GM19025 (cell line): ENCODE results near the gene RNF212B.
A peak's percentile ranks its signal among the peaks of the same experiment; 100 is the strongest.
"Not testable (repeated sequence)": the region's sequence is repeated elsewhere in the genome, so short reads cannot be mapped to it uniquely, and the experiment has no call there.

Source experiments
- ATAC-seq: cut with Tn5 transposase; IDR thresholded peaks from one replicate; pipeline ENCODE4 v1.9.1; 2021; ENCODE audit warnings: mild to moderate bottlenecking, low read depth, moderate library complexity; ENCODE audit not compliant: unreplicated experiment

The RNF212B gene

DNA sequence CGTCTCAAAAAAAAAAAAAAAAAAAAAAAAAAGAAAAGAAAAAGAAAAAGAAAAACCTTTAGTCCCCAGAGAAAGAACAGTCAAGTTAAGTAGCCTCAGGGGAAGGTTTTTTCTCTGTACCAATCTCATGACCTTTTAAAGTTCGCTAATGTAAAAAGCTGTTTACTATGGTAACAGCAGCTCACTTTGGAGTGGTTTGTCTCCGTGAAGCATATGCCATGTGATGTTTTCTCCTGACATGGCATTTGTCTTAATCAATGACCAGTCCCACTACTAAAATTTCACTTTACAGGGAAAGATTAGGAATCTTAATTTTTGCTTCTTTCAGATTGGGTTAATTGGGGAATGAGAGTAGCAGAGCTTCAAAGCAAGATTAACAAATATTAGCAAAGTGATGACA, 4.3 kb downstream of the RNF212B start:
- ATAC-seq = no peak

DNA sequence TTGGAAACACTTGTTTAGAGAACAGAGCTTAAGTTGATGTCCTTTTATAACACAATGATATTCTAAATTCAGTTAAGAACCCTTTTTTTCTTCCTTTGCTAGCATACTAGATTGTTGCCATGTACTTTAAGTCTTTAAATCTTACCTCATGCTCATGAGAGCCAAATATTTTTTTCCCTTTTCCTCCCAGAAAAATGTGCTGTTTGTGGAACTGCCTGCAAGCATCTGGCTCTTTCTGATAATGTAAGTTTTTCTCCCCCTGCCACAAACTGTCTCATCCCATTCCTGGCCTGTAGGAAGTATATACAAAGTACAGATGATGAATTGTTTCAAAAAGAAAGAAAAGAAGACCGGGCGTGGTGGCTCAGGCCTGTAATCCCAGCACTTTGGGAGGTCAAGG, 5.3 kb downstream of the RNF212B start:
- ATAC-seq = no peak

DNA sequence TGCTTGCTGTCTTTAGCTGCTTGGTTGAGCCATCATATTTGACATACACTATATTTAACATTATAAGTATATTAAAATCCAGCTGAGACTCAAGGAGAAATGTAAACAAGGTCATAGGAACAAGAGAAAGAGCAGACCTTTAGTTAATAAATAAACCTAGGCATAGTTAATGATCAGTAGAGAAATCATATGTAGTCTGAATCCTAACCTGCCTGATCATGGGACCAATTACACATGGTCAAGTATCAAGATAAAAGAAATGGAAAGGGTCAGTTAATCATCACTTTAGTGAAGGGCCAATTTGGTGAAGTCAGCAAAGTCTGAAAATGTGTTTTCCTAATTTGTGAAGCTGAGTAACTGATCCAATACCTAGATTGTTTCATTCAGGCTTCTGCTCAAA, 7.5 kb downstream of the RNF212B start:
- ATAC-seq = no peak

DNA sequence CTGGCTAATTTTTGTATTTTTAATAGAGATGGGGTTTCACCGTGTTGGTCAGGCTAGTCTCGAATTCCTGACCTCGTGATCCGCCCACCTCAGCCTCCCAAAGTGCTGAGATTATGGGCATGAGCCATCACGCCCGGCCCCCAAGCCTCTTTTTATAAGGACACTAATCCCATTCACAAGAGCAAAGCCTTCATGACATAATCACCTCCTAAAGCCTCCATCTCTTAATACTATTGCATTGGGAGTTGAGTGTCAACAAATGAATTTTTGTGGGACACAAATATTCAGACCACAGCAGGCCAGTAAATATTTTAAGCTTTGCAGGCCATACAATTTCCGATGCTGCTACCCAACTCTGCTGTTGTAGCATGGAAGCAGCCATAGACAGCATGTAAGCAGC, 10.9 kb downstream of the RNF212B start:
- ATAC-seq = no peak

DNA sequence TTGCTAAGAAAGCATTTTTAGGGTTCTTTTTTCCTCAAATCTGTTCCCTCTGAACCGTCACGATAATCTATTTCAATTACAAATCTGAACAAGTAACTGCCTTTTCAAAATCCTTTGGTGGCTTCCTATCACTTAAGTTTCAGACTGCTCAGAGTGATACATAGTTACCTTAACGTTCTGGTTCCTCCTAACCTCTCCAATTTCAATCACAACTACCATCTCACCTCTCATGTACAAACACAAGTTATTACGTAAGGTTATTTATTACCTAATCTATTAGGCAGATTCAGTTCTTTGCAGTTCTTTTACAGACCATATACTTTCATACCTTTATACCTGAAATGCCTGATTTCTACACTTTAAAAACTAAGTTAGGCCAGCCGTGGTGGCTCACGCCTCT, 12.1 kb downstream of the RNF212B start:
- ATAC-seq = no peak

DNA sequence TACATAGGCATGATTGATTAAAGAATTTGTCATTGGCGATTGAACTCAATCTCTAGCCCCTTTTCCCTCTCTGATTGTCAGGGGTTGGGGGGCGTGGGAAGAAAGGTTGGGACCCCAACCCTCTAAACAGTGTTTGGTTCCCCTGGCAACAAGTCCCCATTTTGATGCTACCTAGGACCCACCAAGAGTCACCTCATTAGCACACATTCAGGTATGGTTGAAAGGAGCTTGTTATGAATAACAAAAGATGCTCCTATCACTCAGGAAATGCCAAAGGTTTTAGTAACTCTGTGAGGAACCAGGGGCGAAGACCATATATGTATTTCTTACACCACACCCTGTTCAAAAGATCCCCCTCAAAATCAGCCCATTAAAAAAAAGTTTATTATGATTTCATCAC, 14.3 kb downstream of the RNF212B start:
- no peak for ATAC-seq

DNA sequence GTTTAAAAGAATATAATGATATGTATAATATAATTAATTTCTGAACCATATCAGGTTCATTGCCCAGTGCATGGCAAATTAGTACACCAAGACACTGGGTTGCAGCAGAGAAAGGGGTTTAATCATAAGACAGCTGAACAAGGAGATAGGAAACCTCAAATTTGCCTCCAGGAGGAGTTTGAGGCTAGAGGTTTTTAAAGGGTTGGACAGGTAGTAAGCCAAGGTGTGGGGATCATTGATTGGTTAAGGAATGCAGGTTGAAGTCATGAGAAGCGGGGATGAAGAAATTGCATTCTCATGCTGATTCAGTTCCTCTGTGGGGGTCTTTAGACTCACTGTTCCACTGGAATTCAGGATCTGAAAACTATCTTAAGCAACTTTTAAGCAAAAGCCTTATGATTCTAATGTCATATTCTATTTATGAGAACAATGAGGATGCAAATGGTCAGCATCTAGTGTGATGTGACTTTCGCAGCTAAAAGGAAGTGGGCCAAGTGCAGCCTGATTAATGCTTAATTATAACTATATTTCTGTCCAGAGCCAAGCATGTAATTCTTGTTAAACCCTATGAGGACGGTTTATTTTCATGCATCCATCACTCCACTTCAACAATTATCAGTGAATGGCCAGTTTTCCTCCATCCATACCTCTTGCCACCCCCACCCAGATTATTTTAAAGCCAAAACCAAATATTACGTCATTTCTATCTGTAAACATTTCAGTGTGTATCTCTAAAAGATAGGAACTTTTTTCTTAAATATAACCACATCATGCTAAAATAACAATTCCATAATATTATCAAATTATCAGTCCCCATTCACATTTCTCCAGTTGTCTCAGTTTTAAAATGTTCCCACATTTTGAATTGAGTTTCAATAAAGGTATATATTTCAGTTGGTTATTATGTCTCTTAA, 14.9 kb downstream of the RNF212B start:
- no peak for ATAC-seq

DNA sequence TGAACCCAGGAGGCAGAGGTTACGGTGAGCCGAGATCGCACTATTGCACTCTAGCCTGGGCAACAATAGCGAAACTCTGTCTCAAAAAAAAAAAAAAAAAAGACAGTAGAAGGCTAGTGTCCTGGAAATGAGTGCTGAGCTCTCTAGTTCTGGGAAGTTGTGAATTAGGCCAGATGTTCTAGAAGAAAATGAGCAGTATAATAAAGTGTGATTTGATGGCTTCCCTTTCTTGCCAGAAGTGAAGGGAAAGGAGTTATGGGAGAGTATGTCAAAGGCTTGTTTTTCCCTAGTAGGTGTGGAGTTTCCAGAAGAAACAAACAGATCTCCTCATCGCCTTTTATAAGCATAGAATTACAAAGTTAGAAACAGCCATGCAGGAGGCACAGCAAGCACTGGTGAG, 20.5 kb downstream of the RNF212B start:
- ATAC-seq = no peak

DNA sequence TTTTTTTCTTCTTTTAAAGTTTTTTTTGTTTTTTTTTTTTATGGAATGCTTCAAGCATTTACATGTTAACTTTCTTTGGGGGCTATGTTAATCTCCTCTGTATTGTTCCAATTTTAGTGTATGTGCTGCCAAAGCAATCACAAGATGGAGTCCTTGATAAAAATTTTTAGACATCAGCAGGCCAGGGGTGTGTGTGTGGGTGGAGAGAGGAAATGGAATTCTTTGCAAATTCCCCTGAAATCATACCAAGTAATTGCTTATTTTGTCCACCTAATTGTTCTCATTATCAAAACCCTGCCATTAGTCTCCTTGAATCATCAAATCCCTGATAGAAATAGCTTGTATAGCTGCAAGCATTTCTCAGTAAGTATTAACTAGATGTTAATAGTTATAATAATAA, 21.7 kb downstream of the RNF212B start:
- ATAC-seq = no peak

DNA sequence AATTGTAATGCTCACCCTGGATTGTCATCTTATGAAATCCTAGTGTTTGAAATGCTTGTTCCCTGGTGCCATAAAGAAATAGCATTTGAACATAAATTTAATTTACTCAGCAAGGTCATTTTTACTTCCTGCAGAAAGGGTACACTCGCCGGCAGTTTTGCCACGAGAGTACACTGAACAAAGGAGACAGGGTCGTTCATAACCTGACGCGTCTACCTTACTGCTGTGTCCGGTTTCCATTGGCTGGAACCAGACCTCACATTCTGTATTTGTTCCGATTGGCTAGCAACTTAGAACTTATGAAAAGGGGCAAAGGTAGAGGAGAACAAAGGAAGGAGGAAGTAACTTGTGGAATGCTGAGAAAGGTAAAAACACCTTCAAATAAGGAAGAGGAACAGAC, 23.1 kb downstream of the RNF212B start:
- not testable (repeated sequence) for ATAC-seq

DNA sequence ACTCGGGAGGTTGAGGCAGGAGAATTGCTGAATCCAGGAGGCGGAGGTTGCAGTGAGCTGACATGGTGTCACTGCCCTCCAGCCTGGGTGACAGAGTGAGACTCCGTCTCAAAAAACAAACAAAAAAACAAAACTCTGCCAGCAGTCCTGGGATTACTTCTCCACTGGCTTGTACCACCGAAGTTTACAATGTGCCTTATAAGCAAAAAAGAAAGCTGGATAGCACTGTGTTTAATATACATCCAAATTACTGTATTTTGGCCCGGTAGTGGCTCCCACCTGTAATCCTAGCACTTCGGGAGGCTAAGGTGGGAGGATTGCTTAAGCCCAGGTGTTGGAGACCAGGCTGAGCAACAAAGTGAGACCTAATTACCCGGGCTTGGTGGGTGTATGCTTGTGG, 31.5 kb downstream of the RNF212B start:
- ATAC-seq = no peak

DNA sequence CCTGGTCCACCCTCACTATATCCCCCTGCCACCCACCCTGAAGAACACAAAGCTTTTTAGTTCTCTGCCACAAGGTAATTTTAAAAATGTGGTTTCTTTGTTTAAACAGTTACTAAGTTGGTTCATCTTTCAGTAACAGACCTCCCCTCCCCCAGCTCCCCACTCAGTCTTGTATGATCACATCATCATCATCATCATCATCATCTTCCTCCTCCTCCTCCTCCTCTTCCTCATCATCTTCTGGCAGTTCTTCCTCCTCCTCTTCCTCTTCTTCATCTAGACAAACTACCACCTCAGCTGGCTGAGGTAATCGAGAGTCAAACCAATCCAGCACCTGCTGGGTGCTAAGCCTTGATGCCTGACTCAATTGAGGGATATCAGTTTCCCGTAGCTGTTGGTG, 37.7 kb downstream of the RNF212B start:
- no peak for ATAC-seq

DNA sequence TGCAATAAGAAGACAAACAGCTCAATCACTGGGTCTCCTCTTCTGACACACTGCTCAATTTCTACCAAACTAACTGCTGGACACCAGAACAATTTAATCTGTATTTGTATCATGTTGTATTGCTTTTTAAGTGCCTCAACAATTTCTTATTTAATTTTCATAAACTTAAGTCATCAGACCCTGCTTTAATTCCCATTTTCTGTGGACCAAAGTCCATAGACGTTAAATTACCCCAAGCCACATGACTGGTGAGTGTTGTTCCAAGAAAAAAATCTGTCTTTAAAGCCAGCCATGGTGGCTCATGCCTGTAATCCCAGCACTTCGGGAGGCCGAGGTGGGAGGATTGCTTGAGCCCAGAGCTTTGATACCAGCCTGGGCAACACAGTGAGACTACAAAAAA, 39.5 kb downstream of the RNF212B start:
- no peak for ATAC-seq

DNA sequence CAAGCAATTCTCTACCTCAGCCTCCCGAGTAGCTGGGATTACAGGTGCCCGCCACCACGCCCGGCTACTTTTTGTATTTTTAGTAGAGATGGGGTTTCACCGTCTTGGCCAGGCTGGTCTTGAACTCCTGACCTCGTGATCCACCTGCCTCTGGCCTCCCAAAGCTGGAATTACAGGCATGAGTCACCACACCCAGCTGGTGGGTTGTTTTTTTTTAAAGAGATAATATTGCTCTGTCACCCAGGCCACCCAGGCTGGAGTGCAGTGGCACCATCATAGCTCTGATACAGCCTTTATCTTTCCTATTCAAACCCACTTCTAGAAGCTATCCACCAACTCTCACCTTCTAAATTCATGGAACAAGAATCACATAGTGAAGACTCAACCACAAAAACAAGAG, 40.2 kb downstream of the RNF212B start:
- ATAC-seq = not testable (repeated sequence)

DNA sequence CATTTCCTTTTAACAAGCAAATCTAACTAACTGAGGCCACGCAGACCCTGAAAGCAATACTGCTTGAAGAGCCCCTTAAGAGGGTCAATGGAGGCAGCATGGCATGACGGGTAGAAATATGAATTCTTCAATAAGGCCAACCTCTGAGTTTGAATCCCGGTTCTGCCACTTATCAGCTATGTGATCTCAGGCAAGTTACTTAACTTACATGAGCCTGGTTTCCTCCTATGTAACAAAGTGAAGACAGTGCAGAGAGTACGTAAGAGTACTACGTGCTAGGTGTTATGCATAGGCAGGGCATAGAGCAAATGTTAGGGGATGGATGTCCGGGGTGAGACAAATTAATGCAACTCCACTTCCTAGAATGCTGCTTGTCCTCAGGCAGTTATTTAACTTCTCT, 43.5 kb downstream of the RNF212B start:
- no peak for ATAC-seq

DNA sequence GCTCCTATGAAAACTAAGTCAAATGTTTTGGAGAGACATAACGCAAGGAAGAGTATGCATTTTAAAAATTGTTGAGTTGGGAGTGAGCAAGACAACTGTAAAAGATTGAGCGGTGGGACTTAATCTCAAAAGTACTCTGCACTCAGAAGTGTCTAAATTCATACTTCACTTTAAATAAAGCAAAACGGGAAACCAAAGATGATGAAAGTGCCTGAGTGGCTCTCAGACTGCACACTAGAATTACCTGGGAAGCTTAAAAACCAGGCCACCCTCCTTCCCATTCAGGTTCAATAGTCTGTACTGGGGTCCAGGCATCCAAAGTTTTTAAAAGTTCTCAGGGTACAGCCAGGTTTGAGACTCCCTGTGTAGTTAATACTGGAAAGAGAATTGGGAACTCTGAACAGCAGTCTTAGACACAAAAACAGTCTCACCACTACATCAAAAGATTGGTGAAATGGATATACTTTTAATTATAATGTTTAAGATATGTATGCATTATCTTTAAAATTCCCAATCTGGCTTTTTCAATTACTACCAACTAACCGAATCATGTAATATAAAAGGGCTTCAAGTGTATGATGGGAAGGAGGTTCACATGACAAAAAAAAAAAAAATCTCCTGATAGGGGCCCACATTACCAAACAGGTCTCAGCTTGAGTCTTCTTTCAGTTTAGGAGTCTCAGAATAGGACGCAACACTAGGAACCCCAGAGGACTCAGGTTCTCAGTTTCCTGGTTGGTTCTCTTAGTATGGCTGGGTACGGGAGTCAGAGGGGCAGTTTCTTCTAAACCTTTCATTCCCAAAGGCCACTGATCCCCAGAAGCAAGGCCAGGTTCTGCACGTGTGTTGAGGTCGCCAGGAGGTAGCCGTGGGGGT, 47.2 kb downstream of the RNF212B start:
- ATAC-seq = no peak

DNA sequence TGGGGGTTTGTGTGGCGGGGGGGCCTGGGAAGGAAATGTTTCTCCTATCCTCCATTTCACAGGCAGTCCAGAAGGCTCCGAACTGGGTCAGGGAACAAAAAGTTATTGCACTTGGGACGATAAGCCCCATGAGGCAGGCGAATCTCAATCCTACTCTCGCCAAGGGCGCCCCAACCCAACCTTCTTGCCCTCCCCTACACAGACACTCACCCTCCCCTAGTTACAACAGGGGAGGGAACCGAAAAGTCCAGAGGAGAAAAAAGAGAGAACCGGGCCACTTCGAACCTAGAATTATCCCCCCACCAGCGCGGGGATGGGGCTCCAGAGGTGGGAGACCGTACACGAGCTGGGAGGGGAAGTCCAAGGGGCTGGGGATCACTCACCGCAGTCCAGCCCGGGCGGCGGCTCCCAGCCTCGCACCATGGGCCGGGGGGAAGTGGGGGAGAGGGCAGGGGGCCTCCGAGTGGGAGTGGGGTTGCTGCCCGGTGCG, 47.8 kb downstream of the RNF212B start:
- ATAC-seq = peak; percentile 21

DNA sequence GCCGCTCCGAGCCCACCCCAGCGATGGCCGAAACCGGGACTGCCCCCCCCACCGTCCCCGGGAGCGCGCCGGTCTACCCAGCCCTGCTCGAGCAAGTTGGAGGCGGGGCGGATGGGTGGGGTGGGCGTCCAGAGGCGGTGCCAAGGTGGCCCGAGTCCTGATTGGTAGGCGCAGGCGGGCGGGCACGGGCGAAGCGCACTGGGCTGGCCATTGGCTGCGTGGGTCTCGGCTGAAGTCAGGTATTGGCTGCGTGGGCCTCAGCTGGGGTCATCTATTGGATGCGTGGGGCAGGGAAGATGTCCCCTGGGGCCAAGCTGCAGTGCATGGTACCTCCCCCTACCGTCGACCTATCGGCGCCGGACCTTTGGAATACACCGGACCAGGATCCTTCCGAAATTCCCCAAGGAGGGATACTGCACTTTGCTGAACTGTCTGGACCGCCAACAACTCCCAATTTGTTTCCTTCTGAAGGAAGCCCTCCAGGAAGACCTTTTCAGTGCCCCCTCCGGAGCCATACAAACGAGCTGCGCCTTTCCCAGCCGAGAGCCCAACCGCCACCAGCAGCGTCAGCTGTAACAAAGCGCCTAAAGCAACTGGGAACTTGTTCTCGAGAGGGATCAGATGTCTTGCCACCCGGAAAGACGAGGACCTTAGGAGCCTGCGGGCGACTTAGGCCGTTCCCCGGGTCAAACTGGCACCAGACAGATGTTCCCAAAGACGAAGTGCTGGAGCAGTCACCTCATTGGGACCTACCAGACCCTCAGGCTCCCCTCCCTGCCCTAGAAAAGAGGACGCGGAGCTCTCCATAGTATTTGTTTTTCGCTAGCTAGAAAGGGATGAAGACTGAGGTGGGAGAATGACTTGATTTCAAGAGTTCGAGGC, 48.5 kb downstream of the RNF212B start, which contains the start of gene HOMEZ:
HOMEZ (minus strand) TSS at position 113 of the 882 bp plus-strand sequence. CDS start 180 bp downstream, outside the sequence.
- ATAC-seq = peak; percentile 97

DNA sequence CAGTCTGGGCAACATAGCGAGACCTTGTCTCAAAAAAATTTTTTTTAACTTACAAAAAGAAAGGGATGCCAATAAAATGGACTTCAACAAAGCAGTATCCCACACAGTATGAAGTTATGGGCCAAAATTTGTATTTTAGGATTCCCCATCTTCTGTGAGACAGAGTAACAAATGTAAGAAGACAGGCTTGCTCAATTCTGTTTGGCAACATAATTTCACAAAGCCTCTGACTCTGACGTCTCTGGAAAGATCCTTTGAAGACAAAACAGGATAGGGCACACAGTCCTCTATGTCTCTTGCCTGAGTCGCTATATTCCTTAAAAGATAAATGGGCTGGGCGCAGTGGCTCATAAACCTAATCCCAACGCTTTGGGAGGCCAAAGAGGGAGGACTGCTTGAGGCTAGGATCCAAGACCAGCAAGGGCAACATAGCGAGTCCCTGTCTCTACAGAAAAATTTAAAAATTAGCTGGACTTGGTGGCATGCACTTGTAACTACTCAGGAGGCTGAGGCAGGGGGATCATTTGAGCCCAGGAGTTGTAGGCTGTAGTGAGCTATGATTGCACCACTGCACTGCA, 49.3 kb downstream of the RNF212B start:
- ATAC-seq = no peak
